ENCODE data around the gene PLXNA4. TPM values are rescaled to one million over a fixed set of nuclear protein-coding genes. Genes with fewer than 3 reads are reported as not detected.
A peak's percentile ranks its signal among the peaks of the same experiment; 100 is the strongest.

The PLXNA4 gene
- total RNA-seq, 4 donors from 2014 or later: 0.31 to 0.66 (median 0.43) TPM

DNA sequence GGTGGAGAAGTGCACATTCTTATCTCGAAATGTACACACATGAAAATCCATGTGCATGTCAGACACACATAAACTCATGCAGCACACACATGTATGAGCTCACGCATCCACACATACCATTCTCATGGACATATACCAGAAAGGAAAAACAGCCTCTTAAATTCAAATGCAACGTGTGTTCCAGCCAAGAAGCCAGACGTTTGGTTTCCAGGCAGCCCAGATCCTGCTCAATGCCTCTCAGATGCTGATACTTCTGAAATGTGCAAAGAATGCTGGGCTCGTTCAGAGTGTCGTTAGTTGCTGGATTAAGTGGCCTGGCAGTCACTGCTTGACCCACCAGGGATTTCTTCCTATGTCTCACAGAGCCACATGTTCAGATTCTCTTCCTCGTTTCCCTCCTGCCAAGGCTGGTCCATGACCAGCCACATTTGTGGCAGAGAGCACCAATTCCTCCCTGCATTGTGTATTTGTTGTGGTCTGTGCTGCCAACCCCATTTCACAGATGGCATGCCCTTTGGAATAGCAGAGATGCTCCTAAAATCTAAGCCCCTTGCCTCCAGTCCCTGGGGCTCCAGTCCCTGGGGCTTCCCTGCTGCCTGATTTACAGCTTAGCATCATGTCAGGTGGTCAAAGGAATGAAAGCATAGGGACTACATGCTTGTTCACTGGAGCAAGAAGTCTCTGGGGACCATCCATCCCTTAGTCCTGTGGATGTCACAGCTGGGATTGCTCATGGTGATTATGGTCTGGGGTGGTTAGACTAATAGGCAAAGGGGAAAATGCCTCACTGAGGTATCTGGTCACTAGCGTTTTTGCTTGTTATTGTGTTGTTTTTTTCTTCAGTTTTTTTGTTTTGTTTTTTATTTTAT, 426.6 kb downstream of the PLXNA4 start:
- intact Hi-C loops (cut with DNase I; ENCODE audit: low total_unique reads) (loop anchor here (10.0 kb wide), 1 partner anchor 145 kb away; no protein-coding TSS in a partner anchor), in situ Hi-C loops (cut with MboI; ENCODE audit: low sequenced_read_pairs in 4 of 4) (loop anchor here in 1 of 4 donors (5.0 kb wide), 1 partner anchor 202 kb away; no protein-coding TSS in a partner anchor)
- TF ChIP-seq, protein P1, sequence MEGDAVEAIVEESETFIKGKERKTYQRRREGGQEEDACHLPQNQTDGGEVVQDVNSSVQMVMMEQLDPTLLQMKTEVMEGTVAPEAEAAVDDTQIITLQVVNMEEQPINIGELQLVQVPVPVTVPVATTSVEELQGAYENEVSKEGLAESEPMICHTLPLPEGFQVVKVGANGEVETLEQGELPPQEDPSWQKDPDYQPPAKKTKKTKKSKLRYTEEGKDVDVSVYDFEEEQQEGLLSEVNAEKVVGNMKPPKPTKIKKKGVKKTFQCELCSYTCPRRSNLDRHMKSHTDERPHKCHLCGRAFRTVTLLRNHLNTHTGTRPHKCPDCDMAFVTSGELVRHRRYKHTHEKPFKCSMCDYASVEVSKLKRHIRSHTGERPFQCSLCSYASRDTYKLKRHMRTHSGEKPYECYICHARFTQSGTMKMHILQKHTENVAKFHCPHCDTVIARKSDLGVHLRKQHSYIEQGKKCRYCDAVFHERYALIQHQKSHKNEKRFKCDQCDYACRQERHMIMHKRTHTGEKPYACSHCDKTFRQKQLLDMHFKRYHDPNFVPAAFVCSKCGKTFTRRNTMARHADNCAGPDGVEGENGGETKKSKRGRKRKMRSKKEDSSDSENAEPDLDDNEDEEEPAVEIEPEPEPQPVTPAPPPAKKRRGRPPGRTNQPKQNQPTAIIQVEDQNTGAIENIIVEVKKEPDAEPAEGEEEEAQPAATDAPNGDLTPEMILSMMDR (IDR thresholded peaks at IDR 0.05 in 4 of 5, conservative IDR thresholded peaks at IDR 0.05 in 1 of 5): no peak
- TF ChIP-seq POLR2A (IDR thresholded peaks at IDR 0.05): no peak
- peaks cover 0 to 4% of the 10 kb centered on the region in 2 donors for H3K4me1 ChIP-seq
- no peaks in the 10 kb centered on the region for H3K36me3 ChIP-seq
- no peaks in the 10 kb centered on the region for H3K27me3 ChIP-seq
- H3K4me3 ChIP-seq: no peak overlapping the region
- ATAC-seq (no peak), DNase-seq (no peak)
- no peak overlapping the region for H3K27ac ChIP-seq
- H3K9me3 ChIP-seq: no peaks in the 10 kb centered on the region

DNA sequence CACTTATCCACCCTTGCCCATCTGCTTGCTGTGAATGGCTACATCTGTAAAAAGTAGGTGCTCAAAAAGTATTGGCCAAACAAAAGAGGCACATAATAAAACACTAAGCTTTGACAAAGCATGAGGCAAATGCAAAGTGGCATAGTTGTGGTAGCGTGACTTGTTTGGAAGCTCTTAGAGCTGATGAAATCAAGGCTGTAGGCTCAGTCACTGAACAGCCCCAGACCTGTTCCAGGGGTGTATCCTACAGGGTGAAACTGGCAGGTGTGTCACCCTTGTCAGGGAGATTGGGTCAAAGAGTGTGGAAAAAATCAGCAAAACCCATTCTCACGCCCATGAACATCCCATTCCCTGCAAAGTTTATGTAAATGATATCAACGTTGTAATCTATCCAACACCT, 427.4 kb downstream of the PLXNA4 start:
- no peak for ATAC-seq
- TF ChIP-seq, protein P1 (IDR thresholded peaks at IDR 0.05 in 4 of 5, conservative IDR thresholded peaks at IDR 0.05 in 1 of 5): no peak
- no peak for TF ChIP-seq POLR2A (IDR thresholded peaks at IDR 0.05)
- H3K9me3 ChIP-seq: no peaks in the 10 kb centered on the region

DNA sequence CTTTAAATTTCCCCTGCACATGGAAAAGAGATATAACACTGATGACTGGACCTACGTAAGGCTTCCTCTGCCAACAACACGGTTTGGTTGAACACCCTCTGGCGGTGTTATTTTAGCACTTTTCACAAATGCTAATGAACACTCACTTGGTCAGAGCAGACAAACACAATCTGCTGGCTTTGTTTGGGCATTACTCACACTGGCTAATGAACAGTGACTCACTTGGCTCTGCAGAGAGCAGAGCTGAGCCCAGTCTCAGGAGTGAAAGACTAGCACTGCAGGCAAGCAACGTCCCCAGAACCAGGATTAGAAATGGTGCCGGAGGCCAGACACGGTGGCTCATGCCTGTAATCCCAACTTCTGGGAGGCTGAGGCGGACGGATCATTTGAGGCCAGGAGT, 430.8 kb downstream of the PLXNA4 start:
- Histone ChIP-seq H3K27me3 (no peaks in the 10 kb centered on the region), H3K4me1 (peaks cover 3 to 4% of the 10 kb centered on the region in 2 donors), H3K9me3 (no peaks in the 10 kb centered on the region), H3K27ac (no peak overlapping the region), H3K36me3 (no peaks in the 10 kb centered on the region), H3K4me3 (no peak overlapping the region)
- in situ Hi-C loops (cut with MboI; ENCODE audit: low sequenced_read_pairs in 4 of 4) (no loop called here), intact Hi-C loops (cut with DNase I; ENCODE audit: low total_unique reads) (loop anchor here (10.0 kb wide), 1 partner anchor 141 kb away; no protein-coding TSS in a partner anchor)
- DNase-seq: peak in 1 of 2 donors; percentile 31
- peak; percentile 77 to 85 for ATAC-seq
- no peak for TF ChIP-seq POLR2A (IDR thresholded peaks at IDR 0.05)
- TF ChIP-seq, protein P1 (IDR thresholded peaks at IDR 0.05 in 4 of 5, conservative IDR thresholded peaks at IDR 0.05 in 1 of 5): no peak

More for the DNA sequence above, 427.4 kb downstream of the PLXNA4 start:
- H3K27me3 ChIP-seq: no peaks in the 10 kb centered on the region
- H3K27ac ChIP-seq: no peak overlapping the region
- peaks cover 0 to 4% of the 10 kb centered on the region in 2 donors for H3K4me1 ChIP-seq
- in situ Hi-C loops (cut with MboI; ENCODE audit: low sequenced_read_pairs in 4 of 4) (no loop called here), intact Hi-C loops (cut with DNase I; ENCODE audit: low total_unique reads) (loop anchor here (10.0 kb wide), 1 partner anchor 144 kb away; no protein-coding TSS in a partner anchor)
- no peak overlapping the region for H3K4me3 ChIP-seq
- DNase-seq: no peak
- no peaks in the 10 kb centered on the region for H3K36me3 ChIP-seq

DNA sequence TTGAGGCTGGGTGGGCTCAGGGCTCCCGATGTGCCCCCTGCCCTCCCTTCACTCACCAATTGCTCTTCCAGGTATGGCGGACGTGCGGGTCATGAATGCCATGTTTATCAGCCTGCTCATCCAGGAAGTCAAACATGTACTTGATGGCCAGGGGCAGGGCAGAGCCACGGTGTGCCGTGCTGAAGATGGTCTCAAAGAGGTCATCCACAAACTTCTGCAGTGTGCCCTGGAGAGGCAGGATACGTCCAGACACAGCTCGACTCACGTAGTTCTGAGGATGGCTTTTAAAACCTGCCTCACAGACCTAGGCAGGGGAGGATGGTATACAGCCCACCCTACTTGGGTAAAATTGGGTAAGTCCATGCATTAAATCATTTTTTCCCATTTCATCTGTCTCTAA, 431.2 kb downstream of the PLXNA4 start:
- Histone ChIP-seq H3K9me3 (no peaks in the 10 kb centered on the region), H3K27me3 (no peaks in the 10 kb centered on the region), H3K27ac (no peak overlapping the region), H3K36me3 (no peaks in the 10 kb centered on the region), H3K4me1 (peaks cover 3 to 4% of the 10 kb centered on the region in 2 donors), H3K4me3 (no peak overlapping the region)
- DNase-seq (no peak), ATAC-seq (no peak)
- in situ Hi-C loops (cut with MboI; ENCODE audit: low sequenced_read_pairs in 4 of 4): no loop called here
- TF ChIP-seq, protein P1 (IDR thresholded peaks at IDR 0.05 in 4 of 5, conservative IDR thresholded peaks at IDR 0.05 in 1 of 5): no peak
- no peak for TF ChIP-seq POLR2A (IDR thresholded peaks at IDR 0.05)
- intact Hi-C loops (cut with DNase I; ENCODE audit: low total_unique reads): loop anchor here (10.0 kb wide), 1 partner anchor 140 kb away; no protein-coding TSS in a partner anchor
